GM21737 (cell line): Measurements from ENCODE around the gene SPIN2A.
A peak's percentile ranks its signal among the peaks of the same experiment; 100 is the strongest.
"Not testable (repeated sequence)": the region's sequence is repeated elsewhere in the genome, so short reads cannot be mapped to it uniquely, and the experiment has no call there.

ENCODE experiments used
- ATAC-seq: cut with Tn5 transposase; IDR thresholded peaks from one replicate; pipeline ENCODE4 v1.9.1; 2021; ENCODE audit warnings: mild to moderate bottlenecking, moderate library complexity; ENCODE audit not compliant: unreplicated experiment

SPIN2A gene

DNA sequence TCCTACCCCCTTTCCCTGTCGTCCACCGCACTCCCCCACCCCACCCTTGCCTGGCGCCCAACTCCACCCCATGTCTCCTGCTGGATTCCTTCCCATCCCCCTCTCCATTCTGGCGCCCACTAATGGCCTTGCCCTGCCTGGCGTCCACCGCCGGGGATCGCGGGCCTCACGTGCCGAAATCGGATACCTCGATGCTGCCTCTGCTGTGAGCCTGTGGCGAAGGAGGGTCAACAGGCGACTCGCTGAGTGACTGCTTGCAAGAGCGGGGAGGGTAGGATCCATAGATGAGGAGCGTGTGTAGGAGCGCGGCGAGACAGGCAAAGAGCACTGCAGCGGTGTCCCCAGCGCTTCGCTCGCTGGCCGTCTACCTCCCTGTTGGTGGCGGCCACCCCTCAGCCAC, at the start of gene SPIN2A:
TSS of gene SPIN2A (minus strand) at position 325 of the 400 bp plus-strand sequence. CDS start 800 bp downstream, outside the sequence.
- ATAC-seq: not testable (repeated sequence)

DNA sequence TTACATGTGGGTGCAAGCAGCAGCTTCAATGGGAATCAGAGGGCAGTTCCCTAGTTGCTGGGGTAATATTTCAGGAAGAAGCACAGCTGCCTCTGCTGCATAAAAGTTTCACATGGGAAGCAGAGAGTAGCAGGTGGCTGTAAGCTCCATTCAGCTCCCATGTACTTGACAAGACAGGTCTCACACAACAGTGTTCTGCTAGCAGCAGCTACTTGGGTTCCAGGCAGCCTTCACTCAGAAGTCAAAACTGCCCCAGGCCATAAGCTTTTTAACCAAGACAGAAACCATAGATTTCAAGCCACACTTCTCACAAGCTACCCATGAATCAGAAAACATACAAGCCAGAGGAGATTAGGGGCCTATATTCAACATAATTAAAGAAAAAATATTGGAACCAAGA, 41.4 kb upstream of the SPIN2A start:
- no peak for ATAC-seq

DNA sequence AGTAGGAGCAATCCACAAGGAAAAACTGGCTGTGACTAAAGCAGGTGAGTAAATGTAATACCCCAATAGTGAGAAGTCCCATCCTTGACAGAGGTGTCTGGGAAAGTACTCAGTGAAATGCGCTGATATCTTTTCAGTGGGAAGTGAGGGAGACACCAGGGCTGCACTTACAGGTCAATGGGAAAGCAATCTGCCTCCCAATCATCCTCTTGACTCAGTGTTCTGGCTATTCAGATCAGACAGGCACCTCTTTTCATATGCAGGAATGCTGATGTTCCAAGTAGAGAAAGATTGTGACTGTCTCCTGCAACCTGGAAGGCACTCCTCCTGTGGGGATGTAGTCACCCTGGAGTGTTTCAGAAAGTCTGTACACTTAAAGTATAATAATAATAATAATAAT, 39.9 kb upstream of the SPIN2A start:
- no peak for ATAC-seq

DNA sequence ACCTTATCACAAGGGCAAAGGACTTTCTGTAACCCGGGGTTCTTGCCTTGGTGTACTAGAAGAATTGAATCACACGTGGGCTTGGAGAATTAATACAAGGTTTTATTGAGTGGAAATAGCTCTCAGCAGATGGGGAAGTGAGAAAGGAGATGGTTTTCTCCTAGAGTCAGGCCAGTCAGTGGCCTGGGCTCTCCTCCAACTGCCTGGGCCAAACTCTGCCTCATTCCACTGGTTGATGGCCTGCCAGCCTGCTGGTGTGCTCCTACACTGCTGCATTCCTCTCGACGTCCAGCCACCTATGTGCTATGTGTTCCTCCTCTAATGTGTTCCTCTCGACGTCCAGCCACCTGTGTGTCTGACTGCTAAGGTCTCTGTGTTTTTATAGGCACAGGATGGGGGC, 35.3 kb upstream of the SPIN2A start:
- ATAC-seq: no peak

DNA sequence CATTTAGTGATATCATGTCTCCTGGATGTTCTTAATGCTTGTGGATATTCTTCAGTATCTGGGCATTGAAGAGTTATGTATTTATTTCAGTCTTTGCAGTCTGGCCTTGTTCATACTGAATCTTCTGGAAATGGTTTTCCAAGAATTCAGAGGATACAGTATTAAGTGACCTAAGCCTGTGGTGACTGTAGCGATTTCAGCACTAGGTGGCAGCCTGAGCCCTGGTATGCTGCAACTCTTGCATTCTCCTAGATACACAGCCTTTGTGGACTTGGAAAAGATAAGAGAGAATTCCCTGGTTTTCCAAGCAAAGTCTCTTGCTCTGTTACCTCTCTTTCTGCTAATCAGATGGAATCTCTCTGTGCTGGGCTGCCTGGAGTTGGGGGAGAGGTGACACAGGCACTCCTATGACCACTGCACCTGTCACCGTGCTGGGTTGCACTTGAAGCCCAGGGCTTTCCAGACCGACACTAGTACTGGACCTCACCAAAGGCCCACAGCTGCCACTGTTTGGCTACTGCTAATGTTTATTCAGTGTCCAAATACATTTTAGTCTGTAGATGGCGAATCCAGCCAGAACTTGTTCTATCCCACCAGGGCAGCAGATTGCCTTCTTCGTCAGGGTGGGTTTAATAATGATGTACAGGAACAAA, 19.3 kb upstream of the SPIN2A start:
- ATAC-seq: no peak

DNA sequence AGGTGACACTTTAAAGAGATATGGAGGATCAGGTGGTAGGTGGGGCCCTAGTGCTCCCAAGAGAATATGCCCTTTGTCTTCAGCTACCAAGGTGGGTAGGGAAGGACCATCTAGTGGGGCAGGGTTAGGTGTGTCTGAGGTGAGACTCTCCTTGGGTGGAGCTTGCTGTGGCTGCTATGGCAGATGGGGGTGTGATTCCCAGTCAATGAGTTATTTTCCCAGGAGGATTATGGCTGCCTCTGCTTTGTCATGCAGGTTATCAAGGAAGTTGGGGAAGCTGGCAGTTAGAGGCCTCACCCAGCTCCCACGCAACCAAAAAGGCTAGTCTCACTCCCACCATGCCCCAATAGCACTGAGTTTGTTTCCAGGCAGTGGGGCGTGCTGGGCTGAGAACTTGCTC, 18.0 kb upstream of the SPIN2A start:
- ATAC-seq: no peak

DNA sequence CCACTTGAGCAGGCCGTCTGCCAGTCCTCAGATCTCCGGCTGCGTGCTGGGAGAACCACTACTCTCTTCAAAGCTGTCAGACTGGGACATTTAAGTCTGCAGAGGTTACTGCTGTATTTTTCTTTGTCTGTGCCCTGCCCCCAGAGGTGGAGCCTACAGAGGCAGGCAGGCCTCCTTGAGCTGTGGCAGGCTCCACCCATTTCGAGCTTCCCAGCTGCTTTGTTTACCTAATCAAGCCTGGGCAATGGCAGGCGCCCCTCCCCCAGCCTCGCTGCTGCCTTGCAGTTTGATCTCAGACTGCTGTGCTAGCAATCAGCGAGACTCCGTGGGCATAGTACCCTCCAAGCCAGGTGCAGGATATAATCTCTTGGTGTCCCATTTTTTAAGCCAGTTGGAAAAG, 15.0 kb upstream of the SPIN2A start:
- not testable (repeated sequence) for ATAC-seq

DNA sequence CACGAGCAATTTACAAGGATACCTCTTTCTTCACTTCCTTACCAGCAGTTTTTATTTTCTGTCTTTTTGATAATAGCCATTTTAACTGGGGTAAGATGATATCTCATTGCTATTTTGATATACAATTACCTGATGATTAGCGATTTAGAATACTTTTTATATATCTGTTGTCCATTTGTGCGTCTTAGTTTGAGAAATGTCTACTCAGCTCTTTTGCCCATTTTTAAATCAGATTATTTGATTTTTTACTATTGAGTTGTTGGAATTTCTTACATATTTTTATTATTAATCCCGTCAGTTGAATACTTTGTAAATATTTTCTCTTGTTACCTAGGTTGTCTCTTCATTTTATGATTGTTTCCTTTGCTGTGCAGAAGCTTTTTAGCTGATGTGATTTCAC, 1.5 kb upstream of the SPIN2A start:
- ATAC-seq: no peak

DNA sequence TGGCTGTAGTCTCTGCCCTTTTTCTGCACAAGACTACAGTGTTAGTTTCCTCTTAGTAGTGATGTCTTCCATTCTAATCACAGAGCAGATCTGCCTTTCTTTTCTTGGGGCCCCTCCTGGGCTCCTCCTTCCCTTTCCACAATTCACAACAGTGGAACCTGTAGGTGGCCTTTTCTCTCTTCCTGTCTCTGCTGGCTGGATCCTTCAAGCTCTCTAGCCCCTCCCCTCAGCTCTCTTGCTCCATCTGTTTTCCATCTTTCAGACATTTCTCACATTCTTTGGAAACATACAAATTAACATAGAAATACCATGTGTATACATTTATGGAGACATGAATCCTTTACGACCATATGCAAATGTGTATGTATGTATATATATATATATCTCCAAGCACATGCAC, 304 bp upstream of the SPIN2A start:
- ATAC-seq: no peak

DNA sequence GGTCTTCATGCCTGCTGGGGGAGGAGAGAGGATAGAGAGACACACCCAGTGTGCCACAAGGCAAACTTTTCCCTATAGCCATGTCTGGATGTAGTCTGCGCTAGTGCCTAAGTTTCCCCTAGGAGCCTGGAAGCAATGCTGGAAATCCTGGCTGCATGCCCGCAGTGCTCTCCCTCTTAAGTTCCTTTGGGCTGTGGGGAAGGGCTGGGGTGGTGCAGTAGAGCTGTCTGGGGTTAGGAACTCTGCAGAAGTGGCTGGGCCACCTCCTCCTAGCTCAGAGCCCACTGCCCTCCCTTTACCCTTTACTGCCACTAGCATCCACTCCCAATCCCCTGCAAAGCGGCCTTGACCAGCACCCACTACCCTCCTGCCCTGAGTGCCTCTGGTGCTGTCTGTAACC, 608 bp downstream of the SPIN2A start:
- ATAC-seq: not testable (repeated sequence)

DNA sequence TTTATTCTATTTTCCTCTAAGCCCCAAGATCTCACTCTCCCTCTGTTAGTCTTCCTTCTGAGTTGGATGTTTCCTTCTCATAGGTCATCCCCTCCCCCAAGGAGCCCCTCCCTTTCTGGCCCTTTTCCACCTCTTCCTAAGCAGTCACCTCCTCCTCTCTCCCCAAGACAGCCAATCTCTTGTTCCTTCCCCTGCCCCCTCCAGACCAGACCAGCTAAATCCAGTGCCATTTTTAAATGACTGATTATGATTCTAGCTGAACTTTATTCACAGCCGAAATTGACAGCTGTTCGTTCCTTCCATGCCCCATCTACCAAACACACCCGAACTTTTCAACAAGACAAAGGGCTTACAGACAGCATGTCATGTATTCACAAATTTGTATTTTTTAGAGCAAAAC, 1.9 kb downstream of the SPIN2A start:
- ATAC-seq: no peak

DNA sequence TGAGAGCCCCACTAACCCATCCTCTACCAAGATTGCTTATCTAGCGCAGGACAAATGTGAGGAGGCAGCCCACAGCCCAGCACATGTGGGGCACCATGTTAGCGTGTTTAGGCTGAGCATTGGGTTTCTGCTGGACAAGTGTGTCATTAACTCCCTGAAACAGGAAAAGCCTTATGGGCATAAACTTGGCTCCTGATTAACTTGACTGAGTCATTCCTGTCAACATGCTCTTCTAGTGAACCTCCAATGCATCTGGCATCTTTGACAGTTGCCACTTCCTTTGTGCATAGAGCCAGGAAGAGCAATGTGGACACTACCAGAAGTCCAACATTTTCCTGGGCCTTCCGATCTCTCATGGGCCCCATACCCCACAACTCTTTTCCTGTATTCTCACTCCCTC, 2.5 kb downstream of the SPIN2A start:
- no peak for ATAC-seq

DNA sequence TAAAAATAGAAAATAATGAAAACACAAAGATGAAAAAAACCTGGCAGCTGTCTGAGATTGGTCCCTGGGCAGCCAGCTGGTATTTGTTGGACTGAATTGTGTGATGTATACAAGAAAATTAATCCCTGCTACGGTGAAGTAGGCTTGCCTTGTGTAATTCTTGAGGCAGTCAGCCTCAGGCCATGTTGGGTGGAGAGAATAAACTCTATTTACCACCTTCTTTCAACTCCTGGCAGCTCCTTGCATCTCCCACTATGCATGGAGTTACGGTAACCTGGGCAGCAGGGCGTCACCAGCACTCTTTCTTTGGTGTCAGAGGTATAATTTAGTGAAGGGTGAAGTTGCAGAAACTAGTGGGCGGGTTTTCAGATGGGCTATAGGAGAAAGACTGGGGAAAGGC, 3.5 kb downstream of the SPIN2A start:
- no peak for ATAC-seq

DNA sequence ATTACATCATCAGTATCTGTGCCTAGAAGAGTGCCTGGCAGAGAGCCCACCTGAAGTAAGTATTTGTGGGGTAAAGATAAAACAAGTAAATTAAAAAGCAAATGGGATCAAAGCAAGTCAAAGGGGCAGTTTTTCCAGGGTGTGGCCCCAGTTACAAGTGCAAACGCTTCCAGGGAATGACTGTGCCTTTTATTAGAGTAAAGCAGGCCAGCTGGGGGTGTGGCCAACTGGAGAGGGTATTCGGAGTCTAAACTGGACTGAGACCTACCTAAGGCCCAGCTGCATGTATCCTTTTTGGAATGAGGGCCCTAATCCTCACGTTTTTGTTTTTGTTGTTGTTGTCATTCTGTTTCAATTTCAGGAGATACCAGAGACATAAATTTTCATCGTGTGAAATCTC, 3.9 kb downstream of the SPIN2A start:
- not testable (repeated sequence) for ATAC-seq

DNA sequence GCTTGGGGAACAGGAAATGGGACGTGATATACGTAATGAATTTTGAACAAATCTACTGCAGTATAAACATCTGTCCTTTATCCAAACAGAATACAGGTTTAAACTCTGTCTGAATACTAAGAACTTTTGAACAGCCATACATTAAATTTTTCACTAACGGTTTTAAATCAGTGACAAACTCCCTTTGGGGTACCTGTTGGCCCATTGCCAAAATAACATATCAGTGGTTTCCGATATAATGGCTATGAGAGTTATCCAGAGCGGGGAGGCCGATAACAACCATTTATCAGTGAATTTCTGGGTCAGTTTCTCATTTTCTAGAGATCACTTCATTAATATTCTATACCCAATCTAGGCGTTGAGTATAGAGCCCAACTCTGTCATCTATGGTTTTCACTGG, 5.2 kb downstream of the SPIN2A start:
- ATAC-seq: no peak

DNA sequence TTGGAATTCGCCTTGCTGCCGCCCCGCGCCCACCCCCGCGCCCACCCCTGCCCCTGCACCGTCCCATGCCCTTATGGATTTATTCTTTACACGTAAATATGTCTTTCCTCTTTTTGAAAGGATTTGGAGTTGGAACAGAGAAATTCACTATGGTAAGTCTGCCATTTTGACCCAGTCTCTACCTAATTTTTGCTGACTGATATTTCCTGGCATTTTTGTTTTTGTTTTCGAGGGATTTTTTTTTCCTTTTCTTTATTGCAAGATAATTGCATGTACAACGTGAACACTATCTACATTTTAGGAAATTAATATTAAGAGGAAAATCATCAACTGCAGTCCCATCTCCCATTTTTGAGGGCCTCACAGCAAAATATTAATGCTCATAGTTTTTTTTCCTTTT, 15.4 kb downstream of the SPIN2A start:
- no peak for ATAC-seq

DNA sequence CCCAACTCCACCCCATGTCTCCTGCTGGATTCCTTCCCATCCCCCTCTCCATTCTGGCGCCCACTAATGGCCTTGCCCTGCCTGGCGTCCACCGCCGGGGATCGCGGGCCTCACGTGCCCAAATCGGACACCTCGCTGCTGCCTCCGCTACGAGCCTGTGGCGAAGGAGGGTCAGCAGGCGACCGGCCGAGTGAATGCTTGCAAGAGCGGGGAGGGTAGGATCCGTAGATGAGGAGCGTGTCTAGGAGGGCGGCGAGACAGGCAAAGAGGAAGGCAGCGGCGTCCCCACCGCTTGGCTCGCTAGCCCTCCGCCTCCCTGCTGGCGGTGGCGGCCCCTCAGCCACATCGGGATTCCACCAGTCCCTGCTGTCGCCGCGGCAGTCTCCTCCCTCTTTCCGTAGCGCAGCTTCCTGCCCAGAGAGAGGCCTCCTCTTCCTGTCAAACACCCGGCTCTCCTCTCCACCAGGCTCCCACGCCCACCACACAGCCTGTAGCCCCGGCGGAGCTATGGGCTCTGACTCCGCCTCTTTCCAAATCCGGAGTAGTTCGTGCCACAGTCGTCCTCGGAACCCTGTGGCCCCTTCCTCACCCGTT, 15.9 kb downstream of the SPIN2A start, which contains the start of gene SPIN2B:
TSS of gene SPIN2B (minus strand) at position 387 of the 594 bp plus-strand sequence.
- peak; percentile 100 for ATAC-seq

DNA sequence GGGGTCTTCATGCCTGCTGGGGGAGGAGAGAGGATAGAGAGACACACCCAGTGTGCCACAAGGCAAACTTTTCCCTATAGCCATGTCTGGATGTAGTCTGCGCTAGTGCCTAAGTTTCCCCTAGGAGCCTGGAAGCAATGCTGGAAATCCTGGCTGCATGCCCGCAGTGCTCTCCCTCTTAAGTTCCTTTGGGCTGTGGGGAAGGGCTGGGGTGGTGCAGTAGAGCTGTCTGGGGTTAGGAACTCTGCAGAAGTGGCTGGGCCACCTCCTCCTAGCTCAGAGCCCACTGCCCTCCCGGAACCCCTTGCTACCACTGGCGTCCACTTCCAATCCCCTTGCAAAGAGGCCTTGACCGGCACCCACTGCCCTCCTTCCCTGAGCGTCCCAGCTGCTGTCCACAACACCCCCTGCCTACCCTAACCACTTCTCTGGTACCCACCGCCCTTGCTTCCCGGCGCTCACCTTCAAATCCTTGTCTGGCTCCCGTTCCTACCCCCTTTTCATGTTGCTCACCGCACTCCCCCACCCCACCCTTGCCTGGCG, 16.5 kb downstream of the SPIN2A start:
- ATAC-seq: not testable (repeated sequence)

DNA sequence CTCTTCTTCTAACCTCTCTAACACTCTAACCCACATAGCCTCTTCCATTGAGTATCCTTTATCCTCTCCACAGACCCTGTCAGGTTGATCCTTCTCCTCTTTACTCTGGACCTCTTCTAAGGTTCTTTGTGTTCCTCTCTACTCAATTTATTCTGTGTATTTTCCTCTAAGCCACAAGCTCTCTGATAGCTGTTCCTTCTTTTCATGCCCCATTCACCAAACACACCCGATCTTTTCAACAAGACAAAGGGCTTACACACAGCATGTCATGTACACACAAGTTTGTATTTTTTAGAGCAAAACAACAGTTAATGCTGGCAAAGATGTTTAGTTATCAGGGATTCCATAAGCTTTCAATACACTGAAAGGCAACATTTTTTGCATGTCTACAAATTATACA, 17.8 kb downstream of the SPIN2A start:
- no peak for ATAC-seq

DNA sequence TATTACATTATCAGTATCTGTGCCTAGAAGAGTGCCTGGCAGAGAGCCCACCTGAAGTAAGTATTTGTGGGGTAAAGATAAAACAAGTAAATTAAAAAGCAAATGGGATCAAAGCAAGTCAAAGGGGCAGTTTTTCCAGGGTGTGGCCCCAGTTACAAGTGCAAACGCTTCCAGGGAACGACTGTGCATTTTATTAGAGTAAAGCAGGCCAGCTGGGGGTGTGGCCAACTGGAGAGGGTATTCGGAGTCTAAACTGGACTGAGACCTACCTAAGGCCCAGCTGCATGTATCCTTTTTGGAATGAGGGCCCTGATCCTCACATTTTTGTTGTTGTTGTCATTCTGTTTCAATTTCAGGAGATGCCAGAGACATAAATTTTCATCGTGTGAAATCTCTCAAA, 19.6 kb downstream of the SPIN2A start:
- ATAC-seq: not testable (repeated sequence)

DNA sequence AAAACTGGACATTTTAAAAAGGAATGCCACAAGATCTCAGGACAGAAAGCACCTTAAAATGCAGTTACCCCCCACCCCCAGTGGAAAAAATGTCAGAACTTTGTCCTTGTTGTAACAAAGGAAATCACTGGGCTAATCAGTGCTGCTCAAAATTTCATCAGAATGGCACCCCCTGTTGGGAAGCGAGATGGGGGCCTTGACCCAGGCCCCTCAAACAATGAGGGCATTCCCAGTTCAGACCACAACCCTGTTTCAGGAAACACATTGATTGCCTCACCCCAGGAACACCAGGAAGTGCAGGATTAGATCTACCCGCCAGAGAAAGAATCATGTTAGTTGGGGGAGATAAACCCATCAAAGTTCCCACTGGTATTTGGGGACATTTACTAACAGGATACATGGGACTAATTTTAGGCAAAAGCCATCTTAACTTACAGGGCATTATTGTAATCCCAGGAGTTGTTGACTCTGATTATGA, 32.2 kb downstream of the SPIN2A start:
- no peak for ATAC-seq

DNA sequence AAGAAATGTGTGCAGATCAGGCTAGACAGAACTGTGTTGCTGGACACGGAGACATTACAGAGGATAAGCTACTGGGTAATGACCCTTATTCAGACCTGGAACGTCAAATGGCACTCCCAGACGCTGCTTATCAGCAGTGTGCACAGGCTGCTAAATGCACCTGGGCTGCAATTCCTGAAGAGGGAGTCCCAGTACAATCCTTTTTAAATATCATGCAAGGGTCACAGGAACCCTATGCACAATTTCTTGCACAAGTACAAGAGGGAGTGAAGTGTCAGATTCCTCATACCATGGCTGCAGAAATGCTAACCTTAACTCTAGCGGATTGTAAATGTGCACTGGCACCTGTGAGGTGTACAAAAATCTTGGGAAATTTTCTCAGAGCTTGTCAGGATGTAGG, 32.8 kb downstream of the SPIN2A start:
- ATAC-seq: no peak
